ENCODE results near the gene HDDC2. TPM values are rescaled to one million over a fixed set of nuclear protein-coding genes. Genes with fewer than 3 reads are reported as not detected.

HDDC2 gene
- total RNA-seq, 1 experiment from 2014 or later = 95.6 TPM

DNA sequence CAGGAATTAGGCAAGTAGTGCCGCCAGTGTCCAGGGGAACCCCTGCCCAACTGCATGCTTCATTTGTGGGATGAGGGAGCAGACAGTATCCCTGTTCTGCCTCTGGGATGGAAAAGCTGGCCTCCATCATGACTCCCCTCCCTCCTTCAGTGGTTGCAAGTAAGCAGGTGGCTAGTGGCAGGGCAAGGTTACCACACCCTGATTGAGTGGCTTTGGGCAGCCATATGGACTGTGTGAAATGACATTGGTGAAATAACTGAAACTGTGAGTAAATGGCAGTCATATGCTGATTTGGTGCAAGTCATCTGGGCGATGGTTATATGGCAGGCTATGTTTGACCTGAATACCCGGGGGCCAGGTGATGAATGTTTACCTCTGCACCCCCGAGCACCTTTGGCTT is 33.0 kb downstream of the HDDC2 start:
- Histone ChIP-seq H3K79me2 (ENCODE audit: insufficient read depth, low read length) (no peaks in the 10 kb centered on the region), H3K36me3 (ENCODE audit: control insufficient read depth in 1 of 2, insufficient read depth in 2 of 2, low read length in 2 of 2) (peaks cover 2 to 9% of the 10 kb centered on the region in 2 experiments; a peak in 1 of 4 replicates), H3K27ac (ENCODE audit: low read depth, low read length) (no peak overlapping the region), H3K4me2 (ENCODE audit: low read length) (no peak overlapping the region), H3K9ac (ENCODE audit: low read length) (no peak overlapping the region), H4K20me1 (ENCODE audit: insufficient read depth) (no peaks in the 10 kb centered on the region), H3K4me1 (ENCODE audit: control insufficient read depth in 1 of 2, insufficient read depth in 2 of 2, low read length in 2 of 2) (peaks cover 0 to 8% of the 10 kb centered on the region in 2 experiments; a peak in 1 of 4 replicates), H3K9me3 (ENCODE audit: control insufficient read depth in 1 of 2, insufficient read depth in 1 of 2, low read depth in 1 of 2, low read length in 2 of 2) (no peaks in the 10 kb centered on the region), H3K4me3 (replicated peaks in 1 of 2; ENCODE audit: low read depth in 1 of 2, low read length in 2 of 2) (no peak overlapping the region), H3K9me2 (ENCODE audit: insufficient read depth) (no peaks in the 10 kb centered on the region), H2AFZ (ENCODE audit: low read depth, low read length, poor library complexity, severe bottlenecking) (no peak overlapping the region), H3K27me3 (ENCODE audit: insufficient read depth, low read length) (no peaks in the 10 kb centered on the region)
- DNase-seq (ENCODE audit: low read depth, low spot score) (no peak), ATAC-seq (no peak; the same call in 1 of the 2 replicates)
- intact Hi-C loops (cut with micrococcal nuclease) = no loop called here
- TF ChIP-seq EGR1 (IDR thresholded peaks at IDR 0.05; ENCODE audit: low read depth) (no peak), ZFX (IDR thresholded peaks at IDR 0.05) (no peak), EZH2phosphoT487 (IDR thresholded peaks at IDR 0.05; ENCODE audit: borderline replicate concordance) (no peak), ELF1 (IDR thresholded peaks at IDR 0.05; ENCODE audit: borderline replicate concordance, low read depth) (no peak), FOSL1 (IDR thresholded peaks at IDR 0.05; ENCODE audit: low read depth) (no peak), POLR2A (IDR thresholded peaks at IDR 0.05; ENCODE audit: borderline replicate concordance, extremely low read depth, insufficient read depth, insufficient read length) (no peak), RAD21 (IDR thresholded peaks at IDR 0.05; ENCODE audit: low read depth) (no peak), EZH2 (IDR thresholded peaks at IDR 0.05) (no peak), CBX3 (IDR thresholded peaks at IDR 0.05; ENCODE audit: low read depth) (no peak), ZNF274 (IDR thresholded peaks at IDR 0.05; ENCODE audit: low read depth, low read length) (no peak), SP1 (IDR thresholded peaks at IDR 0.05; ENCODE audit: low read depth) (no peak), SIN3A (IDR thresholded peaks at IDR 0.05; ENCODE audit: low read depth) (no peak)
- TF ChIP-seq, protein P1, sequence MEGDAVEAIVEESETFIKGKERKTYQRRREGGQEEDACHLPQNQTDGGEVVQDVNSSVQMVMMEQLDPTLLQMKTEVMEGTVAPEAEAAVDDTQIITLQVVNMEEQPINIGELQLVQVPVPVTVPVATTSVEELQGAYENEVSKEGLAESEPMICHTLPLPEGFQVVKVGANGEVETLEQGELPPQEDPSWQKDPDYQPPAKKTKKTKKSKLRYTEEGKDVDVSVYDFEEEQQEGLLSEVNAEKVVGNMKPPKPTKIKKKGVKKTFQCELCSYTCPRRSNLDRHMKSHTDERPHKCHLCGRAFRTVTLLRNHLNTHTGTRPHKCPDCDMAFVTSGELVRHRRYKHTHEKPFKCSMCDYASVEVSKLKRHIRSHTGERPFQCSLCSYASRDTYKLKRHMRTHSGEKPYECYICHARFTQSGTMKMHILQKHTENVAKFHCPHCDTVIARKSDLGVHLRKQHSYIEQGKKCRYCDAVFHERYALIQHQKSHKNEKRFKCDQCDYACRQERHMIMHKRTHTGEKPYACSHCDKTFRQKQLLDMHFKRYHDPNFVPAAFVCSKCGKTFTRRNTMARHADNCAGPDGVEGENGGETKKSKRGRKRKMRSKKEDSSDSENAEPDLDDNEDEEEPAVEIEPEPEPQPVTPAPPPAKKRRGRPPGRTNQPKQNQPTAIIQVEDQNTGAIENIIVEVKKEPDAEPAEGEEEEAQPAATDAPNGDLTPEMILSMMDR (IDR thresholded peaks at IDR 0.05 in 2 of 3, conservative IDR thresholded peaks at IDR 0.05 in 1 of 3; ENCODE audit: borderline replicate concordance in 1 of 3, insufficient read depth in 1 of 3, low read depth in 2 of 3, low read length in 2 of 3) = no peak
- TF ChIP-seq, protein P2, sequence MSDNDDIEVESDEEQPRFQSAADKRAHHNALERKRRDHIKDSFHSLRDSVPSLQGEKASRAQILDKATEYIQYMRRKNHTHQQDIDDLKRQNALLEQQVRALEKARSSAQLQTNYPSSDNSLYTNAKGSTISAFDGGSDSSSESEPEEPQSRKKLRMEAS (IDR thresholded peaks at IDR 0.05) = no peak
- TF ChIP-seq, protein P3, sequence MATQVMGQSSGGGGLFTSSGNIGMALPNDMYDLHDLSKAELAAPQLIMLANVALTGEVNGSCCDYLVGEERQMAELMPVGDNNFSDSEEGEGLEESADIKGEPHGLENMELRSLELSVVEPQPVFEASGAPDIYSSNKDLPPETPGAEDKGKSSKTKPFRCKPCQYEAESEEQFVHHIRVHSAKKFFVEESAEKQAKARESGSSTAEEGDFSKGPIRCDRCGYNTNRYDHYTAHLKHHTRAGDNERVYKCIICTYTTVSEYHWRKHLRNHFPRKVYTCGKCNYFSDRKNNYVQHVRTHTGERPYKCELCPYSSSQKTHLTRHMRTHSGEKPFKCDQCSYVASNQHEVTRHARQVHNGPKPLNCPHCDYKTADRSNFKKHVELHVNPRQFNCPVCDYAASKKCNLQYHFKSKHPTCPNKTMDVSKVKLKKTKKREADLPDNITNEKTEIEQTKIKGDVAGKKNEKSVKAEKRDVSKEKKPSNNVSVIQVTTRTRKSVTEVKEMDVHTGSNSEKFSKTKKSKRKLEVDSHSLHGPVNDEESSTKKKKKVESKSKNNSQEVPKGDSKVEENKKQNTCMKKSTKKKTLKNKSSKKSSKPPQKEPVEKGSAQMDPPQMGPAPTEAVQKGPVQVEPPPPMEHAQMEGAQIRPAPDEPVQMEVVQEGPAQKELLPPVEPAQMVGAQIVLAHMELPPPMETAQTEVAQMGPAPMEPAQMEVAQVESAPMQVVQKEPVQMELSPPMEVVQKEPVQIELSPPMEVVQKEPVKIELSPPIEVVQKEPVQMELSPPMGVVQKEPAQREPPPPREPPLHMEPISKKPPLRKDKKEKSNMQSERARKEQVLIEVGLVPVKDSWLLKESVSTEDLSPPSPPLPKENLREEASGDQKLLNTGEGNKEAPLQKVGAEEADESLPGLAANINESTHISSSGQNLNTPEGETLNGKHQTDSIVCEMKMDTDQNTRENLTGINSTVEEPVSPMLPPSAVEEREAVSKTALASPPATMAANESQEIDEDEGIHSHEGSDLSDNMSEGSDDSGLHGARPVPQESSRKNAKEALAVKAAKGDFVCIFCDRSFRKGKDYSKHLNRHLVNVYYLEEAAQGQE (IDR thresholded peaks at IDR 0.05; ENCODE audit: low read depth) = no peak
- TF ChIP-seq, protein P4, sequence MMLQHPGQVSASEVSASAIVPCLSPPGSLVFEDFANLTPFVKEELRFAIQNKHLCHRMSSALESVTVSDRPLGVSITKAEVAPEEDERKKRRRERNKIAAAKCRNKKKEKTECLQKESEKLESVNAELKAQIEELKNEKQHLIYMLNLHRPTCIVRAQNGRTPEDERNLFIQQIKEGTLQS (IDR thresholded peaks at IDR 0.05) = no peak
- ChIA-PET CTCF (no interaction called here), POLR2A (no interaction called here), RAD21 (ENCODE audit: low non-redundant PET in 1 of 2, low total read pairs in 2 of 2, uncharacterized antibody in 2 of 2, unreplicated experiment in 2 of 2) (no interaction called here)
- no TSS peak for BruUV-seq (replicated peaks)

Data from HCT116 (cell line).